ENCODE results near the gene WTAP.
A peak's percentile ranks its signal among the peaks of the same experiment; 100 is the strongest.

DNA sequence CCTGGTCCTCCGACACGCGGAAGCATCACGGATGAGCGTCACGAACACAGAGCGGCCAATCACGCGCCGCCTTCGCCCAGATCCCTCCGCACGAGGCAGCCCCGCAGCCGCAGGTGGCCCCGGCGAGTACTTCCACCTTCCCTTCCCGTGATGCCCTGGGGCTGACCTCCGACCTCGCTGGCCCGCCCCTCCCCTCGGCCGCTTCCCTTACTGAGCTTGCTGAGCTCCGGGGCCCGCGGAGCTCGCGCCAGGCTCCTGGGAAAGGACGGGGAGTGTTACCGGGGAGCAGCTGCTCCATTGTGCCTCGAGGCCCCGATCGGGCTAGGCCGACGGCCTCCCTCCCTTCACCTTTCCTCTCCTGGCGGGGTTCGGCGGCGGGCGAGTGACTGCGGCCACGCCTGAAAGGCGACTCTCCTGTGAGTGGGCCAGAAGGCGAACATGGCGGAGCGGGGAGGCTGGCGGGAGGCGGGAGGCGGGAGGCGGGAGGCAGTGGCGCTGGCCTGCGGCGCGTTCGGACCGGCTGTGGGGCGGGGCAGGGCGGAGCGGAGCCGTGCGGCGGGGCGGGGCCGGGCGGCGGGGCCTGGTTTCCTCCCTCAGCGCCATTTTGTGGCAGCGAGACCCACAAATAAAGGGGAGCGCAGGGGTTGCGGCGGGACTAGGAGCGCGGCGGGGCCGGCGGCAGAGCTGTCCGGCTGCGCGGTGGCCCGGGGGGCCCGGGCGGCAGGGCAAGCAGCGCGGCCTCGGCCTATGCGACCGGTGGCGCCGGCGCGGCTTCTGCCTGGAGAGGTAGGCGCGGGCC lies at the start of gene WTAP:
- TF ChIP-seq, protein P1, sequence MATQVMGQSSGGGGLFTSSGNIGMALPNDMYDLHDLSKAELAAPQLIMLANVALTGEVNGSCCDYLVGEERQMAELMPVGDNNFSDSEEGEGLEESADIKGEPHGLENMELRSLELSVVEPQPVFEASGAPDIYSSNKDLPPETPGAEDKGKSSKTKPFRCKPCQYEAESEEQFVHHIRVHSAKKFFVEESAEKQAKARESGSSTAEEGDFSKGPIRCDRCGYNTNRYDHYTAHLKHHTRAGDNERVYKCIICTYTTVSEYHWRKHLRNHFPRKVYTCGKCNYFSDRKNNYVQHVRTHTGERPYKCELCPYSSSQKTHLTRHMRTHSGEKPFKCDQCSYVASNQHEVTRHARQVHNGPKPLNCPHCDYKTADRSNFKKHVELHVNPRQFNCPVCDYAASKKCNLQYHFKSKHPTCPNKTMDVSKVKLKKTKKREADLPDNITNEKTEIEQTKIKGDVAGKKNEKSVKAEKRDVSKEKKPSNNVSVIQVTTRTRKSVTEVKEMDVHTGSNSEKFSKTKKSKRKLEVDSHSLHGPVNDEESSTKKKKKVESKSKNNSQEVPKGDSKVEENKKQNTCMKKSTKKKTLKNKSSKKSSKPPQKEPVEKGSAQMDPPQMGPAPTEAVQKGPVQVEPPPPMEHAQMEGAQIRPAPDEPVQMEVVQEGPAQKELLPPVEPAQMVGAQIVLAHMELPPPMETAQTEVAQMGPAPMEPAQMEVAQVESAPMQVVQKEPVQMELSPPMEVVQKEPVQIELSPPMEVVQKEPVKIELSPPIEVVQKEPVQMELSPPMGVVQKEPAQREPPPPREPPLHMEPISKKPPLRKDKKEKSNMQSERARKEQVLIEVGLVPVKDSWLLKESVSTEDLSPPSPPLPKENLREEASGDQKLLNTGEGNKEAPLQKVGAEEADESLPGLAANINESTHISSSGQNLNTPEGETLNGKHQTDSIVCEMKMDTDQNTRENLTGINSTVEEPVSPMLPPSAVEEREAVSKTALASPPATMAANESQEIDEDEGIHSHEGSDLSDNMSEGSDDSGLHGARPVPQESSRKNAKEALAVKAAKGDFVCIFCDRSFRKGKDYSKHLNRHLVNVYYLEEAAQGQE (IDR thresholded peaks at IDR 0.05; ENCODE audit: unreplicated experiment): peak; percentile 27
- TF ChIP-seq POLR2AphosphoS5 (IDR thresholded peaks at IDR 0.05; ENCODE audit: low read depth) (peak; percentile 87), EZH2 (IDR thresholded peaks at IDR 0.05; ENCODE audit: low read depth, unreplicated experiment) (no peak), EZH2phosphoT487 (IDR thresholded peaks at IDR 0.05; ENCODE audit: unreplicated experiment) (no peak), JUNB (IDR thresholded peaks at IDR 0.05; ENCODE audit: unreplicated experiment) (no peak), CREB1 (CRISPR knock-in tag; IDR thresholded peaks at IDR 0.05; ENCODE audit: low read depth) (peak; percentile 93)
- TF ChIP-seq, protein P2, sequence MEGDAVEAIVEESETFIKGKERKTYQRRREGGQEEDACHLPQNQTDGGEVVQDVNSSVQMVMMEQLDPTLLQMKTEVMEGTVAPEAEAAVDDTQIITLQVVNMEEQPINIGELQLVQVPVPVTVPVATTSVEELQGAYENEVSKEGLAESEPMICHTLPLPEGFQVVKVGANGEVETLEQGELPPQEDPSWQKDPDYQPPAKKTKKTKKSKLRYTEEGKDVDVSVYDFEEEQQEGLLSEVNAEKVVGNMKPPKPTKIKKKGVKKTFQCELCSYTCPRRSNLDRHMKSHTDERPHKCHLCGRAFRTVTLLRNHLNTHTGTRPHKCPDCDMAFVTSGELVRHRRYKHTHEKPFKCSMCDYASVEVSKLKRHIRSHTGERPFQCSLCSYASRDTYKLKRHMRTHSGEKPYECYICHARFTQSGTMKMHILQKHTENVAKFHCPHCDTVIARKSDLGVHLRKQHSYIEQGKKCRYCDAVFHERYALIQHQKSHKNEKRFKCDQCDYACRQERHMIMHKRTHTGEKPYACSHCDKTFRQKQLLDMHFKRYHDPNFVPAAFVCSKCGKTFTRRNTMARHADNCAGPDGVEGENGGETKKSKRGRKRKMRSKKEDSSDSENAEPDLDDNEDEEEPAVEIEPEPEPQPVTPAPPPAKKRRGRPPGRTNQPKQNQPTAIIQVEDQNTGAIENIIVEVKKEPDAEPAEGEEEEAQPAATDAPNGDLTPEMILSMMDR (conservative IDR thresholded peaks at IDR 0.05; ENCODE audit: low read depth in 2 of 2): no peak
- TF ChIP-seq, protein P3, sequence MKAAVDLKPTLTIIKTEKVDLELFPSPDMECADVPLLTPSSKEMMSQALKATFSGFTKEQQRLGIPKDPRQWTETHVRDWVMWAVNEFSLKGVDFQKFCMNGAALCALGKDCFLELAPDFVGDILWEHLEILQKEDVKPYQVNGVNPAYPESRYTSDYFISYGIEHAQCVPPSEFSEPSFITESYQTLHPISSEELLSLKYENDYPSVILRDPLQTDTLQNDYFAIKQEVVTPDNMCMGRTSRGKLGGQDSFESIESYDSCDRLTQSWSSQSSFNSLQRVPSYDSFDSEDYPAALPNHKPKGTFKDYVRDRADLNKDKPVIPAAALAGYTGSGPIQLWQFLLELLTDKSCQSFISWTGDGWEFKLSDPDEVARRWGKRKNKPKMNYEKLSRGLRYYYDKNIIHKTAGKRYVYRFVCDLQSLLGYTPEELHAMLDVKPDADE (IDR thresholded peaks at IDR 0.05): peak; percentile 76

All from GM23338 (cell line).